Psoas muscle (tissue), 8 donors: ENCODE results near the gene TMIGD2. TPM values are rescaled to one million over a fixed set of nuclear protein-coding genes. Genes with fewer than 3 reads are reported as not detected.

Experiments
- ATAC-seq, 4 donors: fragments of 200-7000 bp; cut with Tn5 transposase; one replicate each; pipeline ENCODE4 v1.9.1; 2020; ENCODE audit warnings: moderate library complexity in 3 of 4, mild to moderate bottlenecking in 2 of 4
- DNase-seq, 2 donors: peaks; one replicate each; pipeline ENCODE4 v3.0.0-alpha.2; 2020
- H3K27ac ChIP-seq: fragments of 200-600 bp; one replicate; pipeline ENCODE4 v1.8.0; 2022
- H3K27me3 ChIP-seq, 3 donors: fragments of 200-600 bp in 1 of 3; one replicate each; pipeline versions ENCODE4 v1.6.1 to v1.8.0; 2013 to 2022; ENCODE audit warnings: low read length in 2 of 3, mild to moderate bottlenecking in 2 of 3, moderate library complexity in 1 of 3; ENCODE audit not compliant: insufficient read depth in 3 of 3
- H3K36me3 ChIP-seq, 2 donors: fragments of 200-600 bp in 1 of 2; one replicate each; pipeline versions ENCODE4 v1.6.1 to v1.8.0; 2013 to 2022; ENCODE audit warnings: low read depth in 1 of 2, mild to moderate bottlenecking in 1 of 2, moderate library complexity in 1 of 2; ENCODE audit not compliant: insufficient read depth in 1 of 2
- H3K4me1 ChIP-seq: fragments of 200-600 bp; one replicate; pipeline ENCODE4 v1.8.0; 2022
- H3K4me3 ChIP-seq: fragments of 200-600 bp; one replicate; pipeline ENCODE4 v1.8.0; 2022; ENCODE audit warnings: mild to moderate bottlenecking
- H3K9me3 ChIP-seq: fragments of 200-600 bp; one replicate; pipeline ENCODE4 v1.8.0; 2022
- WGBS, 3 donors: extraction: QIAGEN DNeasy Blood & Tissue Kit; methylation state at CpG; one replicate each; pipeline versions ENCODE4 v1.1.6 to v1.1.7; 2013; 5-methylcytosine and 5-hydroxymethylcytosine counted together
- intact Hi-C, 2 donors: fragments of 100-400 bp; cut with DNase I; formaldehyde crosslinking; loops; one replicate each; pipeline versions ENCODE4 v1.11.0 to v1.14.2; 2022
- polyA plus RNA-seq, 3 donors: library from polyadenylated mRNA; stranded (reverse); fragments of 200-250 nt; gene quantifications; one replicate each; pipeline ENCODE4 v1.2.3, GENCODE V29; 2013
- total RNA-seq, 4 donors: library from RNA; stranded (reverse); fragmentation: NEBNext Ultra II Directional in 2 of 4; extraction: Animal tissue kit (Norgen Biotek cat#: 25700) in 2 of 4; gene quantifications; one replicate each; pipeline versions ENCODE4 v1.2.1 to v1.2.4, GENCODE V29; 2021 to 2023
- TF ChIP-seq, protein P1 (sequence below): fragments of 200-600 bp; IDR thresholded peaks from one replicate; pipeline ENCODE4 v1.8.0; 2022; ENCODE audit warnings: antibody characterized with exemption
- donor health status: healthy with polysubstance abuse.
- donor health status: DM: no; HTN: no; CAD: no; lungs with moderate emphysema.
- donor health status: Bipolar disorder and iron deficiency.
- donor health status: healthy.
- donor health status: DM: yes; HTN: yes; CAD: no.
- donor health status: DM: no; HTN: no; CAD: no.
- donor health status: DM: no; HTN: no; CAD: no.
- donor health status: DM: yes; HTN: yes; CAD: no.

TMIGD2 gene
- total and polyA plus RNA-seq, 7 donors, result 0.10 to 0.20 (median 0.18) TPM; not detected in 4

DNA sequence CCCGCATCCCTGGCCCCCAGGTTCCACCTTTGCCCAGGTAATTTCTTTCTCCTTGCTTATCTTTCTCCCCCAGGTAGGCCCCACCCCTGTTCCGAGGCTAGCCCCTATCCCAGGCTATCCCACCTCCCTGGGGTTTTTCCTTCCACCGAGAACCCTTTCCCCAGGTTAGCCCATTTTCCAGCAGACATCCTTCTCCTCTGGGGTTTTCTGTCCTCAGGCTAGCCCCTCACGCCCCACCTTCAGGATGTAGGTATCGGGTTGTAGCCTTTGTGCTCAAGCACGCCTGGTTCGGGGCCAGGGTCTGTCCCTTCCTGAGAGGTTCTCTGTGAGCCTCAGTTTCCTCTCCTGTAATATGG is 3.0 kb upstream of the TMIGD2 start:
- DNase-seq (no peak), ATAC-seq (no peak)
- no peaks in the 10 kb centered on the region for H3K36me3 ChIP-seq
- H3K27ac ChIP-seq, result no peak overlapping the region
- TF ChIP-seq, protein P1, sequence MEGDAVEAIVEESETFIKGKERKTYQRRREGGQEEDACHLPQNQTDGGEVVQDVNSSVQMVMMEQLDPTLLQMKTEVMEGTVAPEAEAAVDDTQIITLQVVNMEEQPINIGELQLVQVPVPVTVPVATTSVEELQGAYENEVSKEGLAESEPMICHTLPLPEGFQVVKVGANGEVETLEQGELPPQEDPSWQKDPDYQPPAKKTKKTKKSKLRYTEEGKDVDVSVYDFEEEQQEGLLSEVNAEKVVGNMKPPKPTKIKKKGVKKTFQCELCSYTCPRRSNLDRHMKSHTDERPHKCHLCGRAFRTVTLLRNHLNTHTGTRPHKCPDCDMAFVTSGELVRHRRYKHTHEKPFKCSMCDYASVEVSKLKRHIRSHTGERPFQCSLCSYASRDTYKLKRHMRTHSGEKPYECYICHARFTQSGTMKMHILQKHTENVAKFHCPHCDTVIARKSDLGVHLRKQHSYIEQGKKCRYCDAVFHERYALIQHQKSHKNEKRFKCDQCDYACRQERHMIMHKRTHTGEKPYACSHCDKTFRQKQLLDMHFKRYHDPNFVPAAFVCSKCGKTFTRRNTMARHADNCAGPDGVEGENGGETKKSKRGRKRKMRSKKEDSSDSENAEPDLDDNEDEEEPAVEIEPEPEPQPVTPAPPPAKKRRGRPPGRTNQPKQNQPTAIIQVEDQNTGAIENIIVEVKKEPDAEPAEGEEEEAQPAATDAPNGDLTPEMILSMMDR, result no peak
- intact Hi-C loops, result no loop called here
- 67 to 69% (median 68%) methylated on average over 7 of the region's 7 CpGs for WGBS, 3 donors
- H3K4me1 ChIP-seq, result no peaks in the 10 kb centered on the region
- H3K4me3 ChIP-seq, result no peak overlapping the region
- peaks cover 0 to 41% (median 8%) of the 10 kb centered on the region in 3 donors for H3K27me3 ChIP-seq
- no peaks in the 10 kb centered on the region for H3K9me3 ChIP-seq

DNA sequence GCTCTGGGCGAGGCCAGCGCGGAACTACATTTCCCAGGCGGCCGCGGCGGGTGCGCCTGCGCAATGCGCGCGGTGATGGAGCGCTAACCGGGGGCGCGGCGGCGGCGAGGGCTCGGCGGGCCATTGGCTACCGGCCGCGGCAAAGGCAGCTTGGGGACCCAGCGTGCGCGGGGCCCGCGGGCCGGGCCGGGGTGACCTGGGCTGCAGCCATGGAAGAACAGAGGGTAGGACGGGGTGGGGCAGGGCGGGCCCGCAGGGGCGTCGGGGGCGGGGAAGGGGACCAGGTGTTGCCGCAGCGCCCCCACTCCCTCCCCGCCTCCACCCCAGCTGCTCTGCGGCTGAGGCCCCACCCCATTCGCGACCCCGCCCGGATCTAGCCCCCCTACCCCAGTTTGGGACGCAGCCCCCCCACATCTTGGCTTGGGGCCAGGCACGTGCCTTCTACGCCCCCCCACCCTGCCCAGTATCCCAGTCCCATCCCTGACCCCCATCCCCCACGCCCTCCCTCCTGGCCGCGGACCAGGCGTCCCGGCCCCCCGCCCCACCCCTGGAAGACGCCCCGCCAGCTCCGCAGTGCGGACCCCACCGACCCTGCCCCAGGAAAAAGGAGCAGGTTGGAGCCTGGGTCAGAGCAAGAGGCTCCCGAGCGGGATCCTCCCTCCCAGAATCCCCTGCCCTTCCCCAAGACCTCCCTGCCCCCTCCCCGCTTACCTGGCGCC is 2.5 kb upstream of the TMIGD2 start, which contains the start of gene FSD1:
TSS of gene FSD1 (plus strand) at position 61 of the 719 bp plus-strand sequence. CDS start at position 210, 149 bp downstream.
- TF ChIP-seq, protein P1, result no peak
- no peaks in the 10 kb centered on the region for H3K36me3 ChIP-seq
- no peak within 1 kb of the TSS for H3K4me3 ChIP-seq
- WGBS, 3 donors, result 3 to 6% (median 4%) methylated on average over 30 to 63 of the region's 63 CpGs
- no peaks in the 10 kb centered on the region for H3K4me1 ChIP-seq
- H3K27ac ChIP-seq, result no peak within 1 kb of the TSS
- intact Hi-C loops, result no loop called here
- peaks cover 0 to 38% (median 8%) of the 10 kb centered on the region in 3 donors for H3K27me3 ChIP-seq
- no peaks in the 10 kb centered on the region for H3K9me3 ChIP-seq
- no peak for DNase-seq
- ATAC-seq, result no peak

DNA sequence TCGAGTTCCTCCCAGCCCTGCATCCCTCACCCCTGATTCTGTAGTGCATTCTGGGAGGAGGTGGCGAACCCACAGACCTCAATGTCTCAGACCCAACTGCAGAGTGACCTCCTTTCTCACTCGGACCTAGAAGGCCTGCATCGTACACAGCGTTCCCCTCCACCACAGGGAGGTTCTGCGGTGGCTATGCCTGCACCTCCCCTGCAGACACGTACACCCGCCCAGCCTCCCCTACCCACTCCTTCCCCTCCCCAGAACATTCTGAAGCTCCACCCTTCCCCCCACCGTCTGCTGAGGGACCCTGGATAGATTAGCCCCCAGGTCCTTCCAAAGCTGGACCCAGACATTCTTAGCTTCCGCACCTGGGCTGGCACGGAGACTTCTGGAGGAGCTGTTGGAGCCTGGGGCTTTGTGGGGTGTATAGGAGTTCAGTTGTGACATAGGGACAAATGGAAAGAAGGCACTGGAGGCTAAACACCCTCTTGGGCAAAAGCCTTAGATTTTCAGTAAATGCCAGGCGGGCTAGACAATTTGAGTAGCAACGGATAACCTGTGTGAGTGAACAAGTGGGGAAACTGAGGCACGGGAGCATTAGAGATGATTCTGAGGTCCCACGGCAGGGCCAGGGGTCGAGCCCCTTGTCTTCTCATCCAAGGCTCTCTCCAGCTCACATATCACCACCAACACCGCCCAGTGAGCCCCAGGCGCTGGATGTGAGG is 1.8 kb upstream of the TMIGD2 start:
- TF ChIP-seq, protein P1, result no peak
- H3K27me3 ChIP-seq, result peaks cover 0 to 38% (median 8%) of the 10 kb centered on the region in 3 donors

DNA sequence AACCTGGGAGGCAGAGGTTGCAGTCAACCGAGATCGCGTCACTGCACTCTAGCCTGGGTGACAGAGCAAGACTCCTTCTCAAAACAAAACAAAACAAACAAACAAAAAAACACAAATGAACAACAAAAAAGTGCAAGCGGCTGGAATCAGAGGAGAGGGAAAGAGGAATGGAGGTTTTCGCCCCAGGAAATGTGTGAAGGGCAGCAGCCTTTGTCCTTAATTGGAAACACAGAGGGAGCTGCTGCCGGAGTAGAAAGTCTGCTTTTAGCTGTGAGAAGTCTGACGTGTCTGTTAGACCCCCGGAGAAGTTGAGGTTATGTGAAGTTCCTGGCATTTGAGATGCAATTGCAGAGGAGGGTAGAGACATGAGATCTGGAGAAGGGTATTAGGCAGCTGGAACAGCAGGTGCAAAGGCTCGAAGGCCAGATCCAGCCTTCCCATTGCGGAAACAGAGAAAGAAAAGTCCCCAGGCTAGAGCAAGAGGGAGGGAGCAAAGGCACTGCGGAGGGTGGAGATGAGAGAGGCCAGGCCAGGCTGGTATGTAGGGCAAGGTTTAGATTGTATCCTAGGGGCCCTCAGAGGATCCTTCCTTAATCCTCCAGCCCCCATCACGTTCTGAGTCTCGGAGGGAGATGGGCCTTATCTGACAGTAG is 473 bp downstream of the TMIGD2 start:
- Histone ChIP-seq H3K4me3 (no peak overlapping the region), H3K27me3 (peaks cover 0 to 27% (median 7%) of the 10 kb centered on the region in 3 donors), H3K27ac (no peak overlapping the region), H3K4me1 (no peaks in the 10 kb centered on the region), H3K9me3 (no peaks in the 10 kb centered on the region), H3K36me3 (no peaks in the 10 kb centered on the region)
- ATAC-seq (no peak), DNase-seq (no peak)
- WGBS, 3 donors, result 45 to 57% (median 49%) methylated on average over 13 of the region's 13 CpGs
- intact Hi-C loops, result no loop called here
- TF ChIP-seq, protein P1, result no peak

More for the DNA sequence above, 1.8 kb upstream of the TMIGD2 start:
- DNase-seq, result no peak
- no peaks in the 10 kb centered on the region for H3K9me3 ChIP-seq
- intact Hi-C loops, result no loop called here
- H3K36me3 ChIP-seq, result no peaks in the 10 kb centered on the region
- 49 to 55% (median 54%) methylated on average over 16 to 18 of the region's 18 CpGs for WGBS, 3 donors
- H3K27ac ChIP-seq, result no peak overlapping the region
- no peak for ATAC-seq
- H3K4me3 ChIP-seq, result no peak overlapping the region
- H3K4me1 ChIP-seq, result no peaks in the 10 kb centered on the region
